WTC11 (cell line): ENCODE data around the gene PRDX2. TPM values are rescaled to one million over a fixed set of nuclear protein-coding genes. Genes with fewer than 3 reads are reported as not detected.
"Not testable (repeated sequence)": the region's sequence is repeated elsewhere in the genome, so short reads cannot be mapped to it uniquely, and the experiment has no call there.

Experiments
- ATAC-seq: fragments of 200-7000 bp; cut with Tn5 transposase; 2 replicates; pipeline ENCODE4 v1.10.0; 2021; ENCODE audit warnings: mild to moderate bottlenecking, moderate library complexity
- CTCF ChIA-PET: fragments of 300-600 bp; sonication (Branson Sonifier 250); formaldehyde crosslinking; loops from one replicate; lab custom pipeline; 2021; ENCODE audit warnings: antibody characterized with exemption; lab: Charles Lee
- POLR2A ChIA-PET: fragments of 350-600 bp; sonication (Branson Sonifier 250); formaldehyde crosslinking; loops from one replicate; lab custom pipeline; 2021; ENCODE audit warnings: antibody characterized with exemption; lab: Charles Lee
- DNase-seq: peaks from one replicate; pipeline ENCODE4 v3.0.0; 2021; ENCODE audit warnings: low spot score
- H3K27ac Mint-ChIP-seq: 2 replicates; pipeline ENCODE4 v1.8.0; 2021; ENCODE audit warnings: mixed read lengths
- H3K27me3 Mint-ChIP-seq: 2 replicates; pipeline ENCODE4 v1.8.0; 2021; ENCODE audit warnings: low read depth, mild to moderate bottlenecking, moderate library complexity, mixed read lengths
- H3K36me3 Mint-ChIP-seq: 2 replicates; pipeline ENCODE4 v1.8.0; 2021; ENCODE audit warnings: mixed read lengths
- H3K4me1 Mint-ChIP-seq: 2 replicates; pipeline ENCODE4 v1.8.0; 2022; ENCODE audit warnings: mixed read lengths
- H3K4me3 Mint-ChIP-seq: 2 replicates; pipeline ENCODE4 v1.8.0; 2021; ENCODE audit warnings: mild to moderate bottlenecking, moderate library complexity, mixed read lengths
- H3K9me3 Mint-ChIP-seq: 2 replicates; pipeline ENCODE4 v1.8.0; 2021; ENCODE audit warnings: mixed read lengths
- ARID4B ChIP-seq: sonication (generic); formaldehyde crosslinking; IDR thresholded peaks from 2 replicates; pipeline ENCODE4 v1.8.0; 2023; ENCODE audit warnings: missing genetic modification reagents, mild to moderate bottlenecking, borderline replicate concordance
- FOXK1 ChIP-seq: sonication (generic); formaldehyde crosslinking; IDR thresholded peaks from 2 replicates; pipeline ENCODE4 v1.8.0; 2022; ENCODE audit warnings: mild to moderate bottlenecking, moderate library complexity, missing genetic modification reagents
- NR1H2 ChIP-seq: sonication (generic); formaldehyde crosslinking; IDR thresholded peaks from 2 replicates; pipeline ENCODE4 v1.9.0; 2021; ENCODE audit warnings: mild to moderate bottlenecking, moderate library complexity, missing genetic modification reagents
- RELA ChIP-seq: sonication (generic); formaldehyde crosslinking; IDR thresholded peaks from 2 replicates; pipeline ENCODE4 v1.8.1; 2022; ENCODE audit warnings: missing genetic modification reagents, mild to moderate bottlenecking, borderline replicate concordance
- SMAD4 ChIP-seq: sonication (generic); formaldehyde crosslinking; IDR thresholded peaks from 2 replicates; pipeline ENCODE4 v1.8.0; 2022; ENCODE audit warnings: mild to moderate bottlenecking, missing genetic modification reagents
- TEAD4 ChIP-seq: sonication (generic); formaldehyde crosslinking; IDR thresholded peaks from 2 replicates; pipeline ENCODE4 v1.8.0; 2022; ENCODE audit warnings: mild to moderate bottlenecking, missing genetic modification reagents
- TP53 ChIP-seq: sonication (generic); formaldehyde crosslinking; IDR thresholded peaks from 2 replicates; pipeline ENCODE4 v1.8.1; 2023; ENCODE audit warnings: mild to moderate bottlenecking, missing genetic modification reagents
- ZBTB43 ChIP-seq: sonication (generic); formaldehyde crosslinking; IDR thresholded peaks from 2 replicates; pipeline ENCODE4 v1.8.1; 2023; ENCODE audit warnings: mild to moderate bottlenecking, missing genetic modification reagents
- ZNF263 ChIP-seq: sonication (generic); formaldehyde crosslinking; IDR thresholded peaks from 2 replicates; pipeline ENCODE4 v1.8.1; 2022; ENCODE audit warnings: low read depth, mild to moderate bottlenecking, moderate library complexity, missing genetic modification reagents
- ZNF532 ChIP-seq: fragments of 250-450 bp; sonication (Bioruptor Pico); IDR thresholded peaks from 2 replicates; pipeline ENCODE4 v1.9.0; 2021; ENCODE audit warnings: mild to moderate bottlenecking, borderline replicate concordance
- total RNA-seq: library from RNA; stranded (reverse); gene quantifications from 3 replicates; pipeline ENCODE4 v1.2.3, GENCODE V29; 2021

The PRDX2 gene
- total RNA-seq, 1 experiment from 2014 or later, result 378 TPM

GRCh38 chr19:12821761-12822160 is 20.2 kb upstream of the PRDX2 start:
- ChIA-PET POLR2A (no interaction called here), CTCF (interaction anchor here (0.5 kb wide), 1 partner anchor 148 kb away, joined by 3 read pairs; no protein-coding TSS in a partner anchor)
- no peak for DNase-seq
- Mint-ChIP-seq H3K27ac (peak overlapping the region; percentile 59), H3K4me1 (peaks cover 11% of the 10 kb centered on the region), H3K4me3 (no peak overlapping the region), H3K27me3 (peaks cover 6% of the 10 kb centered on the region; the same call in 1 of the 2 replicates), H3K9me3 (peaks cover 4% of the 10 kb centered on the region; the same call in 1 of the 2 replicates), H3K36me3 (no peaks in the 10 kb centered on the region)
- no peak for ATAC-seq
- TF ChIP-seq FOXK1 (CRISPR knock-in tag) (no peak), ZNF532 (CRISPR knock-in tag) (no peak), SMAD4 (CRISPR knock-in tag) (no peak), RELA (CRISPR knock-in tag) (no peak), TEAD4 (no peak), ZBTB43 (no peak), ARID4B (CRISPR knock-in tag) (no peak), NR1H2 (CRISPR knock-in tag) (no peak), TP53 (no peak), ZNF263 (CRISPR knock-in tag) (no peak)

- H3K4me1 Mint-ChIP-seq, H3K27ac Mint-ChIP-seq, DNase-seq, ATAC-seq, POLR2A ChIA-PET, H3K27me3 Mint-ChIP-seq, H3K4me3 Mint-ChIP-seq, H3K9me3 Mint-ChIP-seq: not testable (repeated sequence)
- CTCF ChIA-PET, result interaction anchor here (0.7 to 3.6 kb wide), 2 partner anchors 7 to 56 kb away, joined by 5 to 11 read pairs; no protein-coding TSS in a partner anchor
- H3K36me3 Mint-ChIP-seq, result peaks cover 18% of the 10 kb centered on the region
Measured at GRCh38 chr19:12817810-12818209, 16.2 kb upstream of the PRDX2 start.

GRCh38 chr19:12817188-12817587 is 15.6 kb upstream of the PRDX2 start:
- H3K27ac Mint-ChIP-seq, ATAC-seq, H3K9me3 Mint-ChIP-seq, H3K27me3 Mint-ChIP-seq, DNase-seq, H3K4me1 Mint-ChIP-seq, POLR2A ChIA-PET, H3K4me3 Mint-ChIP-seq: not testable (repeated sequence)
- H3K36me3 Mint-ChIP-seq, result peaks cover 19% of the 10 kb centered on the region
- CTCF ChIA-PET, result interaction anchor here (1.2 to 3.6 kb wide), 2 partner anchors 8 to 57 kb away, joined by 3 to 11 read pairs; no protein-coding TSS in a partner anchor
